ENCODE data around the gene LCN6. TPM values are rescaled to one million over a fixed set of nuclear protein-coding genes. Genes with fewer than 3 reads are reported as not detected.
A peak's percentile ranks its signal among the peaks of the same experiment; 100 is the strongest.
"Not testable (repeated sequence)": the region's sequence is repeated elsewhere in the genome, so short reads cannot be mapped to it uniquely, and the experiment has no call there.

Gene LCN6
- total RNA-seq, 2 experiments from 2014 or later, result not detected

DNA sequence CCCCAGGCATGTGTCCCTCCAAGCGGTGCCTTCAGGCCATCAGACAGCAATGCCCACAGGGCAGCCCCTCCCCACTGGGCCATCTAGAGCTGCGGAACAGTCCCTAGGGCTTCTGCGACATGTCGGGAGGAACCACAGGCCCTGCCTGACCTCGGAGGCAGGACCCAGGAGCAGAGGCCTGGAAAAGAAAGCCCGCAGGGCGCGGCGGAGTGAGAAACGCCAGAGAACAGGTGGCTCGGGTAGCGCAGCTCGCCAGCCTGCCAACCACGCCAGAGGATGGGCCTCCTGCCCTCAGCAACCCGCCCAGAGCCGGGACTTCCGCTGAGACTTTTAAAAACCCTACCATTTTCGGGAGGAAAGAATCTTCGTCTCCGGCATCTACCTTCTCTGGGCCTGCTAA lies 9.0 kb upstream of the LCN6 start:
- Mint-ChIP-seq H3K36me3 (ENCODE audit: low read depth) (peaks cover 6% of the 10 kb centered on the region), H3K4me1 (no peaks in the 10 kb centered on the region), H3K27ac (no peak overlapping the region), H3K4me3 (no peak overlapping the region), H3K27me3 (peaks cover 13% of the 10 kb centered on the region), H3K9me3 (ENCODE audit: low read depth) (peaks cover 14% of the 10 kb centered on the region)
- DNase-seq (no peak), ATAC-seq (no peak)
- ChIA-PET POLR2A (no interaction called here), CTCF (interaction anchor here (0.6 to 1.5 kb wide), 5 partner anchors 20 to 479 kb away, joined by 3 to 8 read pairs (median 3); no protein-coding TSS in a partner anchor)
- intact Hi-C loops (cut with DNase I, micrococcal nuclease), result no loop called here

DNA sequence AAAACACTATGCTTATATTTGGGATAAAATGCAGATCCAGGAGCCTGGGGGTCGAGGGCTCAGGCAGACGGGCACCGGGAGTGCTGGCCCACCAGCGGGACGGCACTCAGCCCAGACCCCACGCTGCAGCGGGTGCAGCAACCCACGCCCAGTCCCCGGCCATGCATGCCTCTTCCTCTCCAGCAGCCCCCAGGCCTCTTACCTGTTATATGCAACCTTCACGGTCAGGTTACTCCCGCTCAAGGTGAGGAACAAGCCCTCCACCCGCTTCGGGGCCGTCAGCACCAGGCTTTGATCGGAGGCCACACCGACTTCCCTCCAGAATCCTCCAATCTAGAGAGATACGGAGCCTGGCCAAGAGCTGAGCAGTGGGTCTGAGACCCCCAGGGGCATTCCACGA lies 8.5 kb upstream of the LCN6 start:
- Mint-ChIP-seq H3K4me3 (no peak overlapping the region), H3K9me3 (ENCODE audit: low read depth) (peaks cover 18% of the 10 kb centered on the region), H3K4me1 (no peaks in the 10 kb centered on the region), H3K36me3 (ENCODE audit: low read depth) (peaks cover 8% of the 10 kb centered on the region), H3K27ac (no peak overlapping the region), H3K27me3 (peaks cover 16% of the 10 kb centered on the region)
- ATAC-seq (no peak), DNase-seq (no peak)
- POLR2A ChIA-PET, result no interaction called here
- intact Hi-C loops (cut with DNase I, micrococcal nuclease), result no loop called here
- CTCF ChIA-PET, result interaction anchor here (1.5 kb wide), 1 partner anchor 21 kb away, joined by 8 read pairs; no protein-coding TSS in a partner anchor

- POLR2A ChIA-PET, result no interaction called here
- no peak overlapping the region for H3K27ac Mint-ChIP-seq
- intact Hi-C loops (cut with DNase I, micrococcal nuclease), result no loop called here
- DNase-seq (no peak), ATAC-seq (no peak)
- peaks cover 8% of the 10 kb centered on the region for H3K36me3 Mint-ChIP-seq (ENCODE audit: low read depth)
- H3K9me3 Mint-ChIP-seq (ENCODE audit: low read depth), result peaks cover 22% of the 10 kb centered on the region
- CTCF ChIA-PET, result no interaction called here
- no peak overlapping the region for H3K4me3 Mint-ChIP-seq
- H3K27me3 Mint-ChIP-seq, result peaks cover 16% of the 10 kb centered on the region
- H3K4me1 Mint-ChIP-seq, result peaks cover under 1% of the 10 kb centered on the region
Measured at GRCh38 chr9:136756134-136756438, 7.8 kb upstream of the LCN6 start.

DNA sequence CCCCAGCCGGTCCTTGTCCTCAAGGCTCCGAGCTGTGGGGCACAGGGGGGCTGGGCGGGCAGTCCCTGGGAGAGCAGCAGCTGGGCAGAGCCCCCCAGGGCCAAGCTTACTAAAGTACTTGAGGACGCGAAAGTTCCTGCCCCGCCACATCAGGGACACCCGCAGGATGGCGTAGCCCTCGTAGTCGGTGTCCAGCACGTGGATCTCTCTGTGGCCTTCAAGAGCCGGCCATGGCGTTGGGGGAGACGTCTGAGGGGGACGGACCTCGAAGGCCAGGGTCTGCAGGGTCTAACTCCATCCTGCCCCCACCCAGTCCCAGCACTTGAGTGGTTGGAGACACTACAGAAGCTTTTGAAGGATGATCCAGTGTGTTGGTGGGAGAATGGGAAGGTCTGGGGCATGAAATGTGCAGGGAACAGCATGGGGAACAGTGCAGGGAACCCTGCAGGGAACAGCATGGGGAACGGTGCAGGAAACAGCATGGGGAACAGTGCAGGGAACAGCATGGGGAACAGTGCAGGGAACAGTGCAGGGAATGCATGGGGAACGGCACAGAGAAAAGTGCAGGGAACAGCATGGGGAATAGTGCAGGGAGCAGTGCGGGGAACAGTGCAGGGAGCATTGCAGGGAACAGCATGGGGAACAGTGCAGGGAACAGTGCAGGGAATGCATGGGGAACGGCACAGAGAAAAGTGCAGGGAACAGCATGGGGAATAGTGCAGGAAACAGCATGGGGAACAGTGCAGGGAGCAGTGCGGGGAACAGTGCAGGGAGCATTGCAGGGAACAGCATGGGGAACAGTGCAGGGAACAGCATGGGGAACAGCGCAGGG lies 7.2 kb upstream of the LCN6 start:
- POLR2A ChIA-PET, result interaction anchor here (0.6 kb wide), 1 partner anchor 27 kb away, joined by 3 read pairs; no protein-coding TSS in a partner anchor
- H3K27ac Mint-ChIP-seq; H3K4me1 Mint-ChIP-seq; H3K36me3 Mint-ChIP-seq (ENCODE audit: low read depth); intact Hi-C loops (cut with DNase I, micrococcal nuclease); DNase-seq; ATAC-seq; H3K4me3 Mint-ChIP-seq: not testable (repeated sequence)
- CTCF ChIA-PET, result interaction anchor here (0.5 kb wide), 1 partner anchor 15 kb away, joined by 3 read pairs; no protein-coding TSS in a partner anchor
- Mint-ChIP-seq H3K27me3 (peaks cover 16% of the 10 kb centered on the region), H3K9me3 (ENCODE audit: low read depth) (peaks cover 24% of the 10 kb centered on the region)

DNA sequence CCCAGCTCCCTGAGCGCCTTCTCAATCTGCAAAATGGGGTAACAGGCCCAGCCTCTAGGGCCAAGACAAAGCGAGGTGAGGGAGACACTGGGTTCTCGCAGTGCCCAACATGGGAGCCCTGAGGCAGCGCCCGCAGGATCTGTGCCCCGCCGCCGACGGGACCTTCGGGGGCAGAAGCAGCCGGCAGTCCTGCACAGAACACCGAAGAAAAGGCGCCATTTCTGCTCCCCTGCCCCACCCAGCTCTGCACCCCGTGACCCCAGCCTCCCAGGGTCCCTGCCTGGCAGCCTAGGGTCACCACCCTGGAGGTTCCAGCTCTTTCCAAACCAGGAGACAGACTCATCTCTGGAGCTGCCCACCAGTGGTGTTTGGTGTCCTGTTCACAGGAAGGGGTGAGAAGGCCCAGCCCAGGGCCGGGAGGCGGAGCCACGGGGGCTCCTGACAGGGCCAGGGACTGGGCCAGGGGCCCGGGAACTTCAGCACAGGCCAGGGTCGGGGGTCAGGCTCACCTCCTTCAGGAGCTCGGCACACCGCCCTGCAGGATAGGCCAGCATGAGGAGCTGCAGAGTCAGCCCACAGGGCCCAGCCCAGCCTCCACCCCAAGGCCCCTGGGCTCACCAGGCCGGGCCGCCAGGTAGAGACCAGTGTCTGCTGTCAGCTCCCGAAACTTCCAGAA lies 6.4 kb upstream of the LCN6 start:
- POLR2A ChIA-PET, result interaction anchor here (0.6 kb wide), 1 partner anchor 27 kb away, joined by 3 read pairs; no protein-coding TSS in a partner anchor

GRCh38 chr9:136754059-136754572 lies 5.8 kb upstream of the LCN6 start:
- Mint-ChIP-seq H3K4me1 (peaks cover 12% of the 10 kb centered on the region), H3K4me3 (no peak overlapping the region), H3K9me3 (ENCODE audit: low read depth) (peaks cover 24% of the 10 kb centered on the region), H3K27me3 (peaks cover 14% of the 10 kb centered on the region), H3K27ac (no peak overlapping the region), H3K36me3 (ENCODE audit: low read depth) (peaks cover 8% of the 10 kb centered on the region)
- CTCF ChIA-PET, result no interaction called here
- DNase-seq, result no peak
- intact Hi-C loops (cut with DNase I, micrococcal nuclease), result no loop called here
- no peak for ATAC-seq
- POLR2A ChIA-PET, result no interaction called here

More for the DNA sequence above, 6.4 kb upstream of the LCN6 start:
- peaks cover 8% of the 10 kb centered on the region for H3K36me3 Mint-ChIP-seq (ENCODE audit: low read depth)
- peaks cover 14% of the 10 kb centered on the region for H3K27me3 Mint-ChIP-seq
- no peak for ATAC-seq
- no peak overlapping the region for H3K4me3 Mint-ChIP-seq
- H3K27ac Mint-ChIP-seq, result no peak overlapping the region
- no peak for DNase-seq
- H3K9me3 Mint-ChIP-seq (ENCODE audit: low read depth), result peaks cover 24% of the 10 kb centered on the region
- H3K4me1 Mint-ChIP-seq, result peaks cover 12% of the 10 kb centered on the region
- CTCF ChIA-PET, result interaction anchor here (0.5 kb wide), 1 partner anchor 16 kb away, joined by 3 read pairs; no protein-coding TSS in a partner anchor
- intact Hi-C loops (cut with DNase I, micrococcal nuclease), result no loop called here

DNA sequence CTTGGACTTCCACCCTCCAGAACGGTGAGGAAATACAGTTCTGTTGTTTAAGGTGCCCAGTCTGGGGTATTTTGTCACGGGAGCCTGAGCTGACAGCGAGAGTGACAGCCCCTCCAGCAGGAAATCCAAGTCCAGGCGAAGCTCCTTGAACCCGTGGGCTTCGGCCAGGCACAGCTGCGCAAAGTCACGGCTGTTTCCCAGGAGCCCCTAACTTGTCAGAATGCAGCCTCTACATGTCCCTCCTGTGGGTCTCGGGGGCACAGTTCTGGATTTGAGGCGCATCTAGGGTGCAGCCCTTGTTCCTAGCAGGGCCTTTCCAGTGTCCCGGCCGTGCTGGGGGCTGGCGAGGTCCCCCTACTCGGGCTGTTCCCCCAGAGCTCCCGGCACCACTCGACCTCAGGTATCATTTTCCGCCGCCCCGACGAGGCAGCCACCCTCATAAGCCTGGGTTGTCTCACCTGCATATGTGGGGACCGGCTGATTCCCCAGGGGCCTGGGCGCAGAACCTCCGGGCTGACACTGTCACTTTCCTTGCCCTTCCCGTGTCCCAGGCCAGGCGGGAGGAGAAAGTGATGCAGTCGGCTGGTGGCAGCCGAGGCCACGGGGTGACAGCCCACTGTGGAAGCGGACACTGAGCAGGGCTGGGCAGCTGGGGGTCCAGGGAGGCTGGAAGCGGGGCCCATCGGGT lies 5.2 kb upstream of the LCN6 start:
- ChIA-PET CTCF (interaction anchor here (0.6 kb wide), 1 partner anchor 501 kb away, joined by 3 read pairs; the partner anchor contains the start of gene NELFB), POLR2A (no interaction called here)
- no peak for DNase-seq
- Mint-ChIP-seq H3K9me3 (ENCODE audit: low read depth) (peaks cover 24% of the 10 kb centered on the region), H3K4me1 (peaks cover 12% of the 10 kb centered on the region), H3K36me3 (ENCODE audit: low read depth) (peaks cover 8% of the 10 kb centered on the region), H3K27ac (no peak overlapping the region), H3K27me3 (peaks cover 14% of the 10 kb centered on the region), H3K4me3 (no peak overlapping the region)
- ATAC-seq, result no peak
- intact Hi-C loops (cut with DNase I, micrococcal nuclease), result no loop called here

GRCh38 chr9:136751814-136752213 lies 3.5 kb upstream of the LCN6 start:
- Mint-ChIP-seq H3K27ac (no peak overlapping the region), H3K27me3 (peaks cover 14% of the 10 kb centered on the region), H3K9me3 (ENCODE audit: low read depth) (peaks cover 24% of the 10 kb centered on the region), H3K36me3 (ENCODE audit: low read depth) (peaks cover 8% of the 10 kb centered on the region), H3K4me1 (peaks cover 12% of the 10 kb centered on the region), H3K4me3 (no peak overlapping the region)
- intact Hi-C loops (cut with DNase I, micrococcal nuclease), result no loop called here
- no peak for ATAC-seq
- CTCF ChIA-PET, result interaction anchor here (0.7 kb wide), 1 partner anchor 15 kb away, joined by 4 read pairs; no protein-coding TSS in a partner anchor
- DNase-seq, result no peak
- POLR2A ChIA-PET, result interaction anchor here (0.6 kb wide), 1 partner anchor 9 kb away, joined by 3 read pairs; no protein-coding TSS in a partner anchor

DNA sequence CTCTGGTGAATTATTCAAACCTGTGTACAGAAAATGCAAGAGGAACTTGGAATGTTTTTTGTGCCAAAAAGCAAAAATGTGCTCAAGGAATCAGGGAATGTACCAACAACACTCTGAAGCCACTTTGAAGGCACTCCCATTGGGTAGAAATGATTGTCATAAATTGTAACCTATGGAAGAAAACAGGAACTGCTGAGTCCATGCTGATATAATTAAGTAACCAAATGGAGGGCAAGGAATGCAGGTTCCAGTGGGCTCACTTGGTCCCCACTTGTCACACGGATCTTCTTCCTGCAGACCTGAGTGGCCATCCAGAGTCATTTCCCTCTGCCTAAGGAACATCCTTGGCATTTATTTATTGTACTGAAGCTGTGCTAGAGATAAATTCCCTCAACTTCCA lies 2.9 kb upstream of the LCN6 start:
- Mint-ChIP-seq H3K4me1 (peaks cover 12% of the 10 kb centered on the region), H3K36me3 (ENCODE audit: low read depth) (peaks cover 8% of the 10 kb centered on the region), H3K27me3 (peaks cover 13% of the 10 kb centered on the region), H3K27ac (no peak overlapping the region), H3K4me3 (no peak overlapping the region), H3K9me3 (ENCODE audit: low read depth) (peaks cover 24% of the 10 kb centered on the region)
- DNase-seq (no peak), ATAC-seq (no peak)
- POLR2A ChIA-PET, result interaction anchor here (0.6 to 2.0 kb wide), 2 partner anchors 10 to 23 kb away, joined by 3 to 6 read pairs; no protein-coding TSS in a partner anchor
- CTCF ChIA-PET, result interaction anchor here (0.7 to 1.2 kb wide), 4 partner anchors 9 to 284 kb away, joined by 3 to 4 read pairs (median 4); no protein-coding TSS in a partner anchor
- intact Hi-C loops (cut with DNase I, micrococcal nuclease), result no loop called here

DNA sequence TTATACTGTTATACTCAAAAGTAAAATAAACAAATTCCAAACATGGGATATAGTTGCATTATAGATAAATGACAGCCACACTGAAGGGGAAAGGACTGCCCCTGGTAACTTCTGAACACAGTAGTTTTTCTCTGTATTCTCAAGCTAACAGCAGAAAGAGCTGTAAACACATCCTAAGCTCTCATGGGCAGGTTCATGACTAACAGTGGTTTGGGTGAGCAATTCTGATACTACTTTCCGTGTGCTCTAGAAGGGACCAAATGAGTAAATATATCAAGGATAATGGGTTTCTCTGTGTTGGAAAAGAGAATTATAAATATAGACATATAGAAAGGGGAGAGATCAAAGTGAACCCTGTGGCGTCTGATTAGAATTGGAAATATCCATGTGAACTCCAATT lies 2.2 kb upstream of the LCN6 start:
- intact Hi-C loops (cut with DNase I, micrococcal nuclease), result loop anchor here in 1 of 2 experiments (1.0 kb wide), 1 partner anchor 16 kb away; no protein-coding TSS in a partner anchor
- Mint-ChIP-seq H3K27ac (no peak overlapping the region), H3K4me1 (peaks cover 12% of the 10 kb centered on the region), H3K9me3 (ENCODE audit: low read depth) (peaks cover 16% of the 10 kb centered on the region), H3K36me3 (ENCODE audit: low read depth) (peaks cover 5% of the 10 kb centered on the region), H3K27me3 (peaks cover 8% of the 10 kb centered on the region), H3K4me3 (no peak overlapping the region)
- ChIA-PET POLR2A (interaction anchor here (0.7 to 2.0 kb wide), 3 partner anchors 22 to 333 kb away, joined by 3 to 6 read pairs (median 4); no protein-coding TSS in a partner anchor), CTCF (interaction anchor here (0.8 to 1.2 kb wide), 4 partner anchors 10 to 285 kb away, joined by 3 to 4 read pairs (median 4); no protein-coding TSS in a partner anchor)
- DNase-seq, result no peak
- ATAC-seq, result peak; percentile 97

Measured in activated CD4-positive, alpha-beta T cell treated with anti-CD3 and anti-CD28 coated beads for 36 hours (primary cell).